Esophagus muscularis mucosa (tissue), 3 donors: ENCODE measurements around the gene TRIB2.

Experiments
- POLR2A ChIP-seq: fragments of 450-650 bp; IDR thresholded peaks from one replicate; pipeline ENCODE4 v1.6.1; 2017; ENCODE audit warnings: antibody characterized with exemption, moderate library complexity, mild to moderate bottlenecking, low read depth
- POLR2AphosphoS5 ChIP-seq, 2 donors: sonication (generic); formaldehyde crosslinking; IDR thresholded peaks; one replicate each; pipeline ENCODE4 v1.6.1; 2017; ENCODE audit warnings: antibody characterized with exemption in 2 of 2
- TF ChIP-seq, protein P1 (sequence below), 3 experiments: fragments of 200-600 bp in 2 of 3; fragments of 450-650 bp in 1 of 3; sonication (generic) in 2 of 3; IDR thresholded peaks; one replicate each; pipeline ENCODE4 v1.5.1; 2017 to 2019; ENCODE audit warnings: antibody characterized with exemption in 3 of 3, mild to moderate bottlenecking in 2 of 3, moderate library complexity in 1 of 3

DNA sequence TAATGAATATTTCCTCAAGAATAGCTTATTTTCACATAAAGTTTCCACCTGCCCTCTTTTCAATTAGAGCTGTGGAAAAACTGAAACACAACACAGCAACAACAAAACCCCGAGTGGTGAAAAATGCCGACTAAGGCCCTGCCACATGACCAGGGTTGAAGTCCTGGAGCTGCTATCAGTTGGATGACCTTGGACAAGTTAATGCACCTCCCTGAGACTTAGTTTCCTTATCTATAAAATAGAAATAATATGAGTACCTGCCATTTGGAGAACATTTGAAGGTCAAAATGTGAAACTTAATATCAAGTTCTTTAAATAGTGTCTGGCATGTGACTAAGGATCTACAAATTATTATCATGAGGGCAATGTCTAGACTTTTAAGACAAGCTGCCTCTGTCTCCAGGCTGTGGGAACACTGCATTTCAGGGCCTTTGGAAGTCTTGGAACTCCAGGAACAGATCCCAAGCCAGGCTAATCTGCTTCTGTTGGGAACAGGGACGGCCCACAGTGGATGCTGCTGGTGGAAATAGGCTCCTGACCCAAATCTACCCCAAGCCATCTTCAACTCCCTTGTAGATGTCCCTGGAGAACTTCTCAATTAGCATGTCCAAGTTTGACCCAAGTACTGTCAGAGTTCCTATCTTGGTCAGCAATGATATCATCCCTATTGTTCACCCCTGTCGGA is 42.0 kb upstream of the TRIB2 start:
- TF ChIP-seq, protein P1, sequence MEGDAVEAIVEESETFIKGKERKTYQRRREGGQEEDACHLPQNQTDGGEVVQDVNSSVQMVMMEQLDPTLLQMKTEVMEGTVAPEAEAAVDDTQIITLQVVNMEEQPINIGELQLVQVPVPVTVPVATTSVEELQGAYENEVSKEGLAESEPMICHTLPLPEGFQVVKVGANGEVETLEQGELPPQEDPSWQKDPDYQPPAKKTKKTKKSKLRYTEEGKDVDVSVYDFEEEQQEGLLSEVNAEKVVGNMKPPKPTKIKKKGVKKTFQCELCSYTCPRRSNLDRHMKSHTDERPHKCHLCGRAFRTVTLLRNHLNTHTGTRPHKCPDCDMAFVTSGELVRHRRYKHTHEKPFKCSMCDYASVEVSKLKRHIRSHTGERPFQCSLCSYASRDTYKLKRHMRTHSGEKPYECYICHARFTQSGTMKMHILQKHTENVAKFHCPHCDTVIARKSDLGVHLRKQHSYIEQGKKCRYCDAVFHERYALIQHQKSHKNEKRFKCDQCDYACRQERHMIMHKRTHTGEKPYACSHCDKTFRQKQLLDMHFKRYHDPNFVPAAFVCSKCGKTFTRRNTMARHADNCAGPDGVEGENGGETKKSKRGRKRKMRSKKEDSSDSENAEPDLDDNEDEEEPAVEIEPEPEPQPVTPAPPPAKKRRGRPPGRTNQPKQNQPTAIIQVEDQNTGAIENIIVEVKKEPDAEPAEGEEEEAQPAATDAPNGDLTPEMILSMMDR (IDR thresholded peaks at IDR 0.05): no peak
- TF ChIP-seq POLR2AphosphoS5 (IDR thresholded peaks at IDR 0.05) (no peak), POLR2A (no peak)
